Measurements from ENCODE around the gene SOX30. TPM values are rescaled to one million over a fixed set of nuclear protein-coding genes. Genes with fewer than 3 reads are reported as not detected.

The SOX30 gene
- total RNA-seq, 1 donor from 2014 or later = 0.19 TPM

- intact Hi-C loops (cut with DNase I) = no loop called here
- DNase-seq (ENCODE audit: missing footprints) (no peak), ATAC-seq (no peak)
These were observed 59.0 kb downstream of the SOX30 start for GRCh38 chr5:157593052-157593757.

GRCh38 chr5:157592594-157592993 lies 59.6 kb downstream of the SOX30 start:
- DNase-seq (ENCODE audit: missing footprints) = no peak
- ATAC-seq = no peak
- intact Hi-C loops (cut with DNase I) = no loop called here

- ATAC-seq (no peak), DNase-seq (ENCODE audit: missing footprints) (no peak)
- intact Hi-C loops (cut with DNase I) = no loop called here
These were observed 61.8 kb downstream of the SOX30 start for GRCh38 chr5:157590478-157590877.

DNA sequence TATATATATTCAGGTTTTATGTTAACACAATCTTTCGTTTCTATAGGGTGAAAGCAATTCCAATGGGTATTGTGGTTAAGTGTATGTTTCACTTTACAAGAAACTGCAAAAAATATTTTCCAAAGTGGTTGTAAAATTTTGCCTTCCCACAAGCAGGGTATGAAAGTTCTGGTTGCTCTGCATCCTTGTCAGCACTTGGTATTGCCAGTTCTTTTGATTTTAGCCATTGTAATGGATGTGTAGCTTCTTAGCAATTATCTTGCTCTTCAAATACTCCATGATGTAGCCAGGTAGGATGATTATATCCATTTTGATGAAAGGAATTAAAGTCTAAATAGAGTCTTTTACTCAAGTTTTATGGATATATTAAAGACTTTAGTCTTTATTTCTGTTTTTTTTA lies 67.6 kb downstream of the SOX30 start:
- intact Hi-C loops (cut with DNase I) = no loop called here
- ATAC-seq (no peak), DNase-seq (ENCODE audit: missing footprints) (no peak)

- intact Hi-C loops (cut with DNase I) = no loop called here
- ATAC-seq = peak; percentile 84
These were observed 69.3 kb downstream of the SOX30 start for GRCh38 chr5:157582731-157583620.

DNA sequence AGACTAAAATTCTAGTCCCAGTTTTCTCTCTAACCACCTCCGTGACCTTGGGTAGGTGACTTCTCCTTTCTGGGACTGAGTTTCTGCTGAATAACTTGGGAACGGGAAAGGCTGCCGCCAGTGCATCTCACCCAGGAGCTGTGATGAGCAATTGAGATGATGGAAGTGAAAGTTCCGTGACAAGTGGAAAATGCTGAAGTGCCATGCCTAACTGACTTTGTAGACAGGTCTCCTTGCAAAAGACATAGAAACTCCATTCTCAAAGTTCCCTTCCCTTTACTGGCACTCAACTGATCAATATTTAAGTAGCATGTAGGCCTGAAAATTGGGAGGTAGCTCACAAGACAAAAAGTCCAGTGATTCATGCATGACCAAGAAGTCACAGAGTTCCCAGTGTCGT lies 70.3 kb downstream of the SOX30 start:
- DNase-seq (ENCODE audit: missing footprints) = no peak
- no peak for ATAC-seq
- intact Hi-C loops (cut with DNase I) = no loop called here

More at GRCh38 chr5:157582731-157583620, 69.3 kb downstream of the SOX30 start:
- DNase-seq (ENCODE audit: missing footprints) = no peak

DNA sequence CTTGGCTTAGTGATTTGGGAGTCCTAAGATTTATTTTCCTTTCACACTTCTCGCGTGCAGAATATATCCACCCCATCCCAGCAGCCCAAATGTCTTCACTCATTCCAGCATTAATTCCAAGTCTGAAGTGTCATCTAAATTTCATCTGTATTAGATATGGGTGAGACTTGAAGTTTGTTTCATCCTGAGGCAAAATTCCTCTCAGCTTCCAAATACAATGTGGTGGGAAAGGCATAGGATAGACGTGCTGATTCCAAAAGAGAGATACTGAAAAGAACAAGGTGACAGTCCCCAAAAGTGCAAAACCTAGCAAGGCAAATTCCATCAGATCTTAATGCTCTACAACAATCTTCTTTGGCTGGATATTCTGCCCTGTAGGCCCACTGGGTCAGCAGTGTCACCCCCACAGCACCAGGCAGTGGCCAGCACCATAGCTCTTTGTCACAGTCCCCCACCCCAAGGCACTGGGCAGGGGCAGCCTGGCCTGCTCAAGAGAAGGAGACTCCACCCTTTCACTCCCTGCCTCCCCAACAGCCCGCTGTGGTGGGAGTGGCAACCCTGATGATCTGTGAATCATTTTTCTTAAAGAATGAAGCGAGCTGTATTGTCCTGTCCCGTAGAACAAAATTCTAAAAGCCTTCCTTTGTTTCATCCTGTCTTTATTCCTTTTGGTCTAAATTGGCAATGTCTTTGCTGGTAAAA lies 74.0 kb downstream of the SOX30 start:
- intact Hi-C loops (cut with DNase I) = loop anchor here (5.0 kb wide), 1 partner anchor 56 kb away; no protein-coding TSS in a partner anchor
- no peak for ATAC-seq
- DNase-seq (ENCODE audit: missing footprints) = no peak

- DNase-seq (ENCODE audit: missing footprints) (no peak), ATAC-seq (no peak)
These were observed 75.6 kb downstream of the SOX30 start for GRCh38 chr5:157576678-157577077.

More at GRCh38 chr5:157576678-157577077, 75.6 kb downstream of the SOX30 start:
- intact Hi-C loops (cut with DNase I) = loop anchor here (5.0 kb wide), 1 partner anchor 54 kb away; no protein-coding TSS in a partner anchor

Other genes starting within 250 kb of the SOX30 start
- gene NIPAL4, start 192.2 kb downstream of the SOX30 start, total RNA-seq = not detected
- 11.3 TPM for gene ADAM19, start 76.7 kb downstream of the SOX30 start, total RNA-seq
- gene C5orf52, start 19.1 kb upstream of the SOX30 start, total RNA-seq = not detected
- 3.9 TPM for gene THG1L, start 79.0 kb upstream of the SOX30 start, total RNA-seq
- 1.5 TPM for gene LSM11, start 91.3 kb upstream of the SOX30 start, total RNA-seq
- gene CLINT1, start 206.7 kb upstream of the SOX30 start, total RNA-seq = 56.5 TPM